ENCODE data around the gene HUS1B. TPM values are rescaled to one million over a fixed set of nuclear protein-coding genes. Genes with fewer than 3 reads are reported as not detected.

Gene HUS1B
- total and polyA plus RNA-seq, 9 donors: 0.46 to 3.6 (median 1.00) TPM; not detected in 1

GRCh38 chr6:703552-703951 lies 46.7 kb upstream of the HUS1B start:
- TF ChIP-seq EP300 (IDR thresholded peaks at IDR 0.05) (no peak), CTCF (IDR thresholded peaks at IDR 0.05) (no peak), POLR2A (IDR thresholded peaks at IDR 0.05) (no peak)
- Histone ChIP-seq H3K4me3 (no peak overlapping the region), H3K4me1 (ENCODE audit: insufficient read depth) (no peaks in the 10 kb centered on the region), H3K36me3 (no peaks in the 10 kb centered on the region), H3K9me3 (no peaks in the 10 kb centered on the region), H3K27ac (no peak overlapping the region), H3K27me3 (no peaks in the 10 kb centered on the region)
- 86 to 92% (median 89%) methylated on average over 3 of the region's 3 CpGs for WGBS, 3 donors
- intact Hi-C loops (cut with DNase I): no loop called here
- DNase-seq: no peak

DNA sequence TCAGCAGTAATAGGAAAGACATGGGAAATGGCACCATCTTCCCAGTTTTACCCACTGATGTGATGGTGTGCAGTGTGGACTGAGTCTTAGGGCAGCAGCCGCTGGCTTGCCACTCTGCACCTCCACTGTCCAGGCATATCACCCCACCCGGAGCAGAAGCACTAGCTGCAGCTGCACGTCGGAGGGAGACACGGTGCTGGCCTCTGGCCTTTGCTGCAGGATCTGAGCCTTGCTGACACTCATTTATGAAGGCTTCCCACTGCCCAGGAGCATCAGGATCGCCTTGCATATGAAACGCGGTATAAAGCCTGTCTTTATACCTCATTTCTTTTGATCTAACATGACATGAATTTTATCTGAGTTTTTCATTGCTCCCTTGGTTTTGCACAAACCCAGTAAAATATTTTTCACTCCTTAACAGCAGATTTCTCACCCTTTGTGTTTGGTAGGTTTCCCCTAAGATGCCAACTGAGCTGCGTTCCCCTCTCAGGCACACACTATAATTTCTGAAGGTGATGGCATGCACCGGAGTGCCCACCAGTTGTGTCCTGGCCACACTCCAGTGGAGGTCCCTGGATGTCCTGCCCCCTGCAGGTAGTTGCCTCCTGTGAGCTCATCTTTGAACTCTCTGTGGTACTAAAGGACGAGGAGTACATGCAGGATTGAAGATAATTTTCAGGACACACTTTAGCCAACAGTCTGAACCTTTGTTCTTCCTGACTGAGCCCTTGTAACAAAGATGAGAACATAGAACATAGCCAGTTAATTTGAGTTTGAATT lies 45.0 kb upstream of the HUS1B start:
- no peaks in the 10 kb centered on the region for H3K36me3 ChIP-seq
- no peaks in the 10 kb centered on the region for H3K27me3 ChIP-seq
- H3K4me1 ChIP-seq (ENCODE audit: insufficient read depth): no peaks in the 10 kb centered on the region
- H3K27ac ChIP-seq: no peak overlapping the region
- TF ChIP-seq POLR2A (IDR thresholded peaks at IDR 0.05) (no peak), EP300 (IDR thresholded peaks at IDR 0.05) (no peak), CTCF (IDR thresholded peaks at IDR 0.05) (no peak)
- DNase-seq: no peak
- intact Hi-C loops (cut with DNase I): no loop called here
- WGBS, 3 donors: 49 to 61% (median 52%) methylated on average over 11 of the region's 11 CpGs
- H3K9me3 ChIP-seq: no peaks in the 10 kb centered on the region
- H3K4me3 ChIP-seq: no peak overlapping the region

GRCh38 chr6:701215-701614 lies 44.3 kb upstream of the HUS1B start:
- TF ChIP-seq EP300 (IDR thresholded peaks at IDR 0.05) (no peak), CTCF (IDR thresholded peaks at IDR 0.05) (no peak), POLR2A (IDR thresholded peaks at IDR 0.05) (no peak)
- no peaks in the 10 kb centered on the region for H3K9me3 ChIP-seq
- no peak overlapping the region for H3K27ac ChIP-seq
- no peak overlapping the region for H3K4me3 ChIP-seq
- no peaks in the 10 kb centered on the region for H3K27me3 ChIP-seq
- no peaks in the 10 kb centered on the region for H3K4me1 ChIP-seq (ENCODE audit: insufficient read depth)
- WGBS, 3 donors: 28 to 47% (median 33%) methylated on average over 4 of the region's 4 CpGs
- intact Hi-C loops (cut with DNase I): no loop called here
- H3K36me3 ChIP-seq: no peaks in the 10 kb centered on the region
- DNase-seq: no peak

DNA sequence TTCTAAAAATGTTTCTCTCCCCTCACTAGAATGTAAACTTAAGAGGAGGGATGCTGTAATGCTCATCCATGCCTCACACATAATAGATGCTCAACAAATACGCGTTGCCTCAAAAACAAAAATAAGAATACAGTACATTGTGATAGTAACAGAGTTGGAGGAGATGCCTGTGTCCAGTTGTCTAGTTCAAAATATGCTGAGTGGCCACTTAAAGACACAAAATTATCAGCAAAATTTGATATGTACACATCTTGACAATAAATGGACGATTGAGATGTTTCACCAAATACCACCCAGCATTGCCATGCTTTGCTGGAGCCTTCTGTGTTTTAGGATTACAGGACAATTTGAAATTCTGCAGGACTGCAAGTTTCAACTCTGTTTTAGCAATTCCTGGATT lies 43.6 kb upstream of the HUS1B start:
- Histone ChIP-seq H3K27ac (no peak overlapping the region), H3K36me3 (no peaks in the 10 kb centered on the region), H3K27me3 (no peaks in the 10 kb centered on the region), H3K4me1 (ENCODE audit: insufficient read depth) (no peaks in the 10 kb centered on the region), H3K9me3 (no peaks in the 10 kb centered on the region), H3K4me3 (no peak overlapping the region)
- intact Hi-C loops (cut with DNase I): no loop called here
- no peak for DNase-seq
- WGBS, 3 donors: 69 to 78% (median 76%) methylated on average over 3 of the region's 3 CpGs
- no peak for TF ChIP-seq CTCF (IDR thresholded peaks at IDR 0.05)
- no peak for TF ChIP-seq EP300 (IDR thresholded peaks at IDR 0.05)
- no peak for TF ChIP-seq POLR2A (IDR thresholded peaks at IDR 0.05)
